PC-3 (cell line): Measurements from ENCODE around the gene ZEB1. TPM values are rescaled to one million over a fixed set of nuclear protein-coding genes. Genes with fewer than 3 reads are reported as not detected.
A peak's percentile ranks its signal among the peaks of the same experiment; 100 is the strongest.

Experiments used
- ATAC-seq: fragments of 200-7000 bp; cut with Tn5 transposase; 2 replicates; pipeline ENCODE4 v1.9.1; 2020; ENCODE audit warnings: mild to moderate bottlenecking, moderate library complexity
- BruUV-seq: library from RNA; stranded (reverse); fragments of 400-500 nt; replicated peaks from 2 replicates; lab custom pipeline; 2021; lab: Mats Ljungman, UMichigan
- CTCF ChIA-PET: fragments of 300-600 bp; sonication (Branson Sonifier 250); formaldehyde crosslinking; loops from one replicate; lab custom pipeline; 2022; ENCODE audit warnings: antibody characterized with exemption; lab: Charles Lee
- POLR2A ChIA-PET: fragments of 300-600 bp; sonication (Branson Sonifier 250); formaldehyde crosslinking; loops from one replicate; lab custom pipeline; 2022; ENCODE audit warnings: antibody characterized with exemption; ENCODE audit not compliant: unreplicated experiment; lab: Charles Lee
- DNase-seq: peaks from one replicate; pipeline ENCODE4 v3.0.0-alpha.2; 2015
- H2AFZ ChIP-seq: fragments of 300-600 bp; sonication (generic); 2 replicates; pipeline ENCODE4 v1.6.0; 2016; ENCODE audit warnings: antibody characterized with exemption, low read length
- H3F3A ChIP-seq: fragments of 300-600 bp; sonication (generic); one replicate; pipeline ENCODE4 v1.6.0; 2017; ENCODE audit warnings: antibody characterized with exemption, low read length, control low read depth, mild to moderate bottlenecking; ENCODE audit not compliant: unreplicated experiment
- H3K27ac ChIP-seq: fragments of 300-600 bp; sonication (generic); 2 replicates; pipeline ENCODE4 v1.5.1; 2016; ENCODE audit warnings: mild to moderate bottlenecking, low read length
- H3K27me3 ChIP-seq: fragments of 300-600 bp; sonication (generic); 2 replicates; pipeline ENCODE4 v1.6.1; 2016; ENCODE audit warnings: low read length, mixed read lengths
- H3K36me3 ChIP-seq: fragments of 300-600 bp; sonication (generic); 2 replicates; pipeline ENCODE4 v1.6.1; 2016; ENCODE audit warnings: low read depth, mixed run types, low read length, mixed read lengths
- H3K4me1 ChIP-seq: fragments of 300-600 bp; sonication (generic); 2 replicates; pipeline ENCODE4 v1.5.1; 2016; ENCODE audit warnings: low read length; ENCODE audit not compliant: insufficient read depth
- H3K4me2 ChIP-seq: fragments of 300-600 bp; sonication (generic); 2 replicates; pipeline ENCODE4 v1.6.0; 2016; ENCODE audit warnings: low read length
- H3K4me3 ChIP-seq: fragments of 300-600 bp; sonication (generic); 2 replicates; pipeline ENCODE4 v1.5.1; 2016; ENCODE audit warnings: mild to moderate bottlenecking, low read length, mixed read lengths
- H3K79me2 ChIP-seq: fragments of 300-600 bp; sonication (generic); 2 replicates; pipeline ENCODE4 v1.6.1; 2017; ENCODE audit warnings: low read length, mixed read lengths
- H3K9ac ChIP-seq: fragments of 300-600 bp; sonication (generic); 2 replicates; pipeline ENCODE4 v1.6.0; 2016; ENCODE audit warnings: mild to moderate bottlenecking, low read length
- H3K9me2 ChIP-seq: fragments of 300-600 bp; sonication (generic); replicated peaks from 2 replicates; pipeline ENCODE4 v1.6.1; 2016; ENCODE audit warnings: mixed run types, low read length, mixed read lengths
- H3K9me3 ChIP-seq: fragments of 300-600 bp; sonication (generic); 2 replicates; pipeline ENCODE4 v1.6.1; 2016; ENCODE audit warnings: low read length, mixed read lengths
- H4K20me1 ChIP-seq: fragments of 300-600 bp; sonication (generic); 2 replicates; pipeline ENCODE4 v1.6.1; 2016; ENCODE audit warnings: low read length, mixed read lengths
- EZH2 ChIP-seq: fragments of 300-600 bp; sonication (generic); IDR thresholded peaks from one replicate; pipeline ENCODE4 v1.6.1; 2017; ENCODE audit warnings: antibody characterized with exemption, mild to moderate bottlenecking, low read length; ENCODE audit not compliant: unreplicated experiment
- EZH2phosphoT487 ChIP-seq: fragments of 300-600 bp; sonication (generic); IDR thresholded peaks from 2 replicates; pipeline ENCODE4 v1.6.1; 2018; ENCODE audit warnings: mild to moderate bottlenecking, antibody characterized with exemption, low read length, borderline replicate concordance
- intact Hi-C: fragments of 100-400 bp; cut with micrococcal nuclease; formaldehyde crosslinking; loops from 2 replicates; pipeline ENCODE4 v1.9.0; 2023
- total RNA-seq: library from RNA; depleted of rRNA; stranded (reverse); fragments of >200 nt; gene quantifications from 2 replicates; pipeline ENCODE4 v1.2.3, GENCODE V29; 2014
- TF ChIP-seq, protein P1 (sequence below): fragments of 300-600 bp; sonication (generic); conservative IDR thresholded peaks from 2 replicates; pipeline ENCODE4 v1.5.1; 2017; ENCODE audit warnings: antibody characterized with exemption, low read depth, mild to moderate bottlenecking, low read length

ZEB1 gene
- total RNA-seq, 1 experiment from 2014 or later = 3.9 TPM

DNA sequence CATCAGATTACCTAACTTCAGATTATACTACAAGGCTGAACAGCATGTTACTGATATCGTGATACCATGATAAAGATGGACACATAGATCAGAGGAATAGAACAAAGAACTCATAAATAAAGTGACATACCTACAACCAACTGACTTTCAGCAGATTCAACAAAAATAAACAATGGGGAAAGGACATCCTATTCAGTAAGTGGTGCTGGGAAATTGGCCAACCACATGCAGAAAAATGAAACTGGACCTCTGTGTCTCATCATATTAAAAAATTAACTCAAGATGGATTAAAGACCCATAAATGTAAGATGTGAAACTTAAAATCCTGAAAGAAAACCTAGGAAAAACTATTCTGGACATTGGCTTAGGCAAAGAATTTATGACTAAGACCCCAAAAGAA is 158.6 kb downstream of the ZEB1 start:
- H3K27ac ChIP-seq = no peak overlapping the region
- ChIA-PET CTCF (no interaction called here), POLR2A (no interaction called here)
- H3K4me3 ChIP-seq = no peak overlapping the region
- no peaks in the 10 kb centered on the region for H3K4me1 ChIP-seq
- no peaks in the 10 kb centered on the region for H4K20me1 ChIP-seq
- no peaks in the 10 kb centered on the region for H3K36me3 ChIP-seq
- ATAC-seq = no peak
- H3F3A ChIP-seq = no peaks in the 10 kb centered on the region
- H3K9me2 ChIP-seq = no peaks in the 10 kb centered on the region
- H2AFZ ChIP-seq = no peak overlapping the region
- H3K4me2 ChIP-seq = no peak overlapping the region
- no peaks in the 10 kb centered on the region for H3K9me3 ChIP-seq
- H3K79me2 ChIP-seq = no peaks in the 10 kb centered on the region
- DNase-seq = no peak
- H3K9ac ChIP-seq = no peak overlapping the region
- no TSS peak for BruUV-seq
- TF ChIP-seq EZH2phosphoT487 (no peak), EZH2 (no peak)
- TF ChIP-seq, protein P1, sequence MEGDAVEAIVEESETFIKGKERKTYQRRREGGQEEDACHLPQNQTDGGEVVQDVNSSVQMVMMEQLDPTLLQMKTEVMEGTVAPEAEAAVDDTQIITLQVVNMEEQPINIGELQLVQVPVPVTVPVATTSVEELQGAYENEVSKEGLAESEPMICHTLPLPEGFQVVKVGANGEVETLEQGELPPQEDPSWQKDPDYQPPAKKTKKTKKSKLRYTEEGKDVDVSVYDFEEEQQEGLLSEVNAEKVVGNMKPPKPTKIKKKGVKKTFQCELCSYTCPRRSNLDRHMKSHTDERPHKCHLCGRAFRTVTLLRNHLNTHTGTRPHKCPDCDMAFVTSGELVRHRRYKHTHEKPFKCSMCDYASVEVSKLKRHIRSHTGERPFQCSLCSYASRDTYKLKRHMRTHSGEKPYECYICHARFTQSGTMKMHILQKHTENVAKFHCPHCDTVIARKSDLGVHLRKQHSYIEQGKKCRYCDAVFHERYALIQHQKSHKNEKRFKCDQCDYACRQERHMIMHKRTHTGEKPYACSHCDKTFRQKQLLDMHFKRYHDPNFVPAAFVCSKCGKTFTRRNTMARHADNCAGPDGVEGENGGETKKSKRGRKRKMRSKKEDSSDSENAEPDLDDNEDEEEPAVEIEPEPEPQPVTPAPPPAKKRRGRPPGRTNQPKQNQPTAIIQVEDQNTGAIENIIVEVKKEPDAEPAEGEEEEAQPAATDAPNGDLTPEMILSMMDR = no peak
- intact Hi-C loops = no loop called here
- no peaks in the 10 kb centered on the region for H3K27me3 ChIP-seq

DNA sequence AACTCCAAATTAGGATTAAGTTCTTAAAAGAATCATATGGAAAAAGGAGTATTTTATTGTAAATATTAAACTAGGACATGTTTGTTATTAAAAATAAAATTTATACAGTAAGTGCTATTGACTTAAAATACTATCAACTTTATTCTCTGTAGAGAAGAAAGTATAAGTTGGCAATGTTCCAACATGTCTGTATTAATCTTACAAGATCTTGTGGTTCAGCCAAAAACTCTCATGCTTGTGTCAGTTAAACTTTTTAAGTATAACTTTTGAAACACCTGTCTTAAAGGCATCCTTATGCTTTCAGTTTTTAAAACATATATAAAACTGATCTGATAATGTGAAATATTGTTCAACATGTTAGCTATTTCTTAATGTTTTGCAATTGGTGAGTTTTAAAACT is 160.7 kb downstream of the ZEB1 start:
- Histone ChIP-seq H4K20me1 (no peaks in the 10 kb centered on the region), H3K4me2 (no peak overlapping the region), H3K9me3 (no peaks in the 10 kb centered on the region), H3K9me2 (no peaks in the 10 kb centered on the region), H3K4me3 (no peak overlapping the region), H3K27ac (no peak overlapping the region), H3K9ac (no peak overlapping the region), H2AFZ (no peak overlapping the region), H3F3A (no peaks in the 10 kb centered on the region), H3K79me2 (no peaks in the 10 kb centered on the region), H3K27me3 (no peaks in the 10 kb centered on the region), H3K4me1 (no peaks in the 10 kb centered on the region), H3K36me3 (no peaks in the 10 kb centered on the region)
- peak; percentile 3 for DNase-seq
- intact Hi-C loops = no loop called here
- no TSS peak for BruUV-seq
- no peak for ATAC-seq
- ChIA-PET CTCF (no interaction called here), POLR2A (no interaction called here)
- no peak for TF ChIP-seq EZH2phosphoT487
- no peak for TF ChIP-seq EZH2
- TF ChIP-seq, protein P1 = no peak

DNA sequence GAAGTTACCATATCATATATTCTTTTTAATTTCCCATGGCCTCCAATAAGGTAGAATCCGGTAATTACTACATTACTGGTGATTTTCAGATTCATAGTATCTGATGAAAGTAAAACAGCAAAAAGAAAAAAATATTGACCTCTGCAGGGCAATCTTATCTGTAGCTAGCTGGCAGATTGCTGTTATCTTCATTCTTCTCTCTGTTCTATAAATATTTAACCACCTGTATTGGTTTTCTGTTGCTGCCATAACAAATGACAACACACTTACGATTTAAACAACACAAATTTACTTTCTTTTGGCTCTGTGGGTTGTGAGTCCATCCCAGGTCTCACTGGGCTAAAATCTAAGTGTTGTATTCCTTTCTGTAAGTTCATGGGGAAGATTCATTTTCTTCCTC is 164.5 kb downstream of the ZEB1 start:
- CTCF ChIA-PET = no interaction called here
- Histone ChIP-seq H3K9me3 (no peaks in the 10 kb centered on the region), H3F3A (no peaks in the 10 kb centered on the region), H3K36me3 (no peaks in the 10 kb centered on the region), H4K20me1 (no peaks in the 10 kb centered on the region), H3K4me2 (no peak overlapping the region), H2AFZ (no peak overlapping the region), H3K9me2 (no peaks in the 10 kb centered on the region), H3K79me2 (no peaks in the 10 kb centered on the region), H3K27ac (no peak overlapping the region), H3K27me3 (no peaks in the 10 kb centered on the region), H3K4me1 (no peaks in the 10 kb centered on the region), H3K9ac (no peak overlapping the region), H3K4me3 (no peak overlapping the region)
- no TSS peak for BruUV-seq
- TF ChIP-seq EZH2 = no peak
- TF ChIP-seq, protein P1 = no peak
- TF ChIP-seq EZH2phosphoT487 = no peak
- POLR2A ChIA-PET = no interaction called here
- no peak for ATAC-seq
- intact Hi-C loops = no loop called here
- DNase-seq = no peak
